ENCODE results near the gene RAP1GAP.

DNA sequence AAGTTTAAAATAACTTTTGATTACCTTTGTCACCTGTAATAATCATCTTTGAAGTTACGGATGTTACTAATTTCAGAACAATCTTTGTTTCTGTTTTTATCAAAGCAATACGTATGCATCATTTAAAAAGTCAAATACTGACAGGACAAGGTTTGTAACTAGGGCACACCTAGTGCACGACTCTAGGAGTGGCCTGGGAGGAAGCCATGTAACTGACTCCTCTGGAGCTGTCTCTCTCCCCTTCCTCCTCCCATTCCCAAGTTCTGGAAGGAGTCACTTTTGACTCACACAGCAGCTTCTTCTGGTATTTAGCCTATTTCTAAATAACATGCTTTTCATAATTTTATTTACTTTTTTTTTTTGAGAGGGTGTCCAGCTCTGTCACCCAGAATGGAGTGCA is 11.8 kb upstream of the RAP1GAP start:
- TF ChIP-seq EZH2 (IDR thresholded peaks at IDR 0.05; ENCODE audit: borderline replicate concordance, low read length): no peak
- TF ChIP-seq, protein P1, sequence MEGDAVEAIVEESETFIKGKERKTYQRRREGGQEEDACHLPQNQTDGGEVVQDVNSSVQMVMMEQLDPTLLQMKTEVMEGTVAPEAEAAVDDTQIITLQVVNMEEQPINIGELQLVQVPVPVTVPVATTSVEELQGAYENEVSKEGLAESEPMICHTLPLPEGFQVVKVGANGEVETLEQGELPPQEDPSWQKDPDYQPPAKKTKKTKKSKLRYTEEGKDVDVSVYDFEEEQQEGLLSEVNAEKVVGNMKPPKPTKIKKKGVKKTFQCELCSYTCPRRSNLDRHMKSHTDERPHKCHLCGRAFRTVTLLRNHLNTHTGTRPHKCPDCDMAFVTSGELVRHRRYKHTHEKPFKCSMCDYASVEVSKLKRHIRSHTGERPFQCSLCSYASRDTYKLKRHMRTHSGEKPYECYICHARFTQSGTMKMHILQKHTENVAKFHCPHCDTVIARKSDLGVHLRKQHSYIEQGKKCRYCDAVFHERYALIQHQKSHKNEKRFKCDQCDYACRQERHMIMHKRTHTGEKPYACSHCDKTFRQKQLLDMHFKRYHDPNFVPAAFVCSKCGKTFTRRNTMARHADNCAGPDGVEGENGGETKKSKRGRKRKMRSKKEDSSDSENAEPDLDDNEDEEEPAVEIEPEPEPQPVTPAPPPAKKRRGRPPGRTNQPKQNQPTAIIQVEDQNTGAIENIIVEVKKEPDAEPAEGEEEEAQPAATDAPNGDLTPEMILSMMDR (IDR thresholded peaks at IDR 0.05; ENCODE audit: low read length): no peak
